ENCODE measurements around the gene NRSN2.

DNA sequence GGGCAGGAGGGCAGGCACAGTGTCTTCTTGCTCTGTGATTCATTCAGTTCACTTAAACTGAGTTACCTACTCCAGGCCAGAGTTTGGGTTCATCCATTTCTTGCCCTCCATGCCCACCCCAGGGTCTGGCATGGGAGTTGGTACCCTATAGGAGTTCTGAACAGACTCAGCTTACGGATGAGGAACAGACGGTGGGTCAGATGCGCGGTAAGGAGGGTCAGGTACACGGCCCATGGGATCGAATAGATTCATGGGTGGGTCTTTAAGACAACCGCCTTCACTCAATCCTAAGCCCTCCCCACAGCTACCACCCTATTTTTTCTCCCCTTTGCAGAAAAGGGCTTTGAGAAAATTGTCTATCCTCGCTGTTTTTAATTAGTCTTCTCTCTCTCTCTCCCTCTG is 20.6 kb downstream of the NRSN2 start:
- no peak for TF ChIP-seq POLR2A (IDR thresholded peaks at IDR 0.05; ENCODE audit: low read depth, low read length)
- TF ChIP-seq, protein P1, sequence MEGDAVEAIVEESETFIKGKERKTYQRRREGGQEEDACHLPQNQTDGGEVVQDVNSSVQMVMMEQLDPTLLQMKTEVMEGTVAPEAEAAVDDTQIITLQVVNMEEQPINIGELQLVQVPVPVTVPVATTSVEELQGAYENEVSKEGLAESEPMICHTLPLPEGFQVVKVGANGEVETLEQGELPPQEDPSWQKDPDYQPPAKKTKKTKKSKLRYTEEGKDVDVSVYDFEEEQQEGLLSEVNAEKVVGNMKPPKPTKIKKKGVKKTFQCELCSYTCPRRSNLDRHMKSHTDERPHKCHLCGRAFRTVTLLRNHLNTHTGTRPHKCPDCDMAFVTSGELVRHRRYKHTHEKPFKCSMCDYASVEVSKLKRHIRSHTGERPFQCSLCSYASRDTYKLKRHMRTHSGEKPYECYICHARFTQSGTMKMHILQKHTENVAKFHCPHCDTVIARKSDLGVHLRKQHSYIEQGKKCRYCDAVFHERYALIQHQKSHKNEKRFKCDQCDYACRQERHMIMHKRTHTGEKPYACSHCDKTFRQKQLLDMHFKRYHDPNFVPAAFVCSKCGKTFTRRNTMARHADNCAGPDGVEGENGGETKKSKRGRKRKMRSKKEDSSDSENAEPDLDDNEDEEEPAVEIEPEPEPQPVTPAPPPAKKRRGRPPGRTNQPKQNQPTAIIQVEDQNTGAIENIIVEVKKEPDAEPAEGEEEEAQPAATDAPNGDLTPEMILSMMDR (IDR thresholded peaks at IDR 0.05; ENCODE audit: extremely low read depth in 1 of 2, insufficient read depth in 1 of 2, low read depth in 1 of 2, low read length in 2 of 2) = no peak
- TF ChIP-seq POLR2AphosphoS5 (IDR thresholded peaks at IDR 0.05; ENCODE audit: insufficient read depth, low read depth, low read length) = no peak
- TF ChIP-seq EZH2 (IDR thresholded peaks at IDR 0.05; ENCODE audit: borderline replicate concordance, low read depth, low read length, severe bottlenecking) = no peak
- TF ChIP-seq MYC (IDR thresholded peaks at IDR 0.05; ENCODE audit: low read depth, low read length) = no peak
- TF ChIP-seq, protein P2, sequence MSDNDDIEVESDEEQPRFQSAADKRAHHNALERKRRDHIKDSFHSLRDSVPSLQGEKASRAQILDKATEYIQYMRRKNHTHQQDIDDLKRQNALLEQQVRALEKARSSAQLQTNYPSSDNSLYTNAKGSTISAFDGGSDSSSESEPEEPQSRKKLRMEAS (IDR thresholded peaks at IDR 0.05; ENCODE audit: insufficient read depth, insufficient read length) = no peak
